ENCODE measurements around the gene RDH13. TPM values are rescaled to one million over a fixed set of nuclear protein-coding genes. Genes with fewer than 3 reads are reported as not detected.
A peak's percentile ranks its signal among the peaks of the same experiment; 100 is the strongest.
"Not testable (repeated sequence)": the region's sequence is repeated elsewhere in the genome, so short reads cannot be mapped to it uniquely, and the experiment has no call there.

The RDH13 gene
- total RNA-seq, 1 donor from 2014 or later, result 47.8 TPM

DNA sequence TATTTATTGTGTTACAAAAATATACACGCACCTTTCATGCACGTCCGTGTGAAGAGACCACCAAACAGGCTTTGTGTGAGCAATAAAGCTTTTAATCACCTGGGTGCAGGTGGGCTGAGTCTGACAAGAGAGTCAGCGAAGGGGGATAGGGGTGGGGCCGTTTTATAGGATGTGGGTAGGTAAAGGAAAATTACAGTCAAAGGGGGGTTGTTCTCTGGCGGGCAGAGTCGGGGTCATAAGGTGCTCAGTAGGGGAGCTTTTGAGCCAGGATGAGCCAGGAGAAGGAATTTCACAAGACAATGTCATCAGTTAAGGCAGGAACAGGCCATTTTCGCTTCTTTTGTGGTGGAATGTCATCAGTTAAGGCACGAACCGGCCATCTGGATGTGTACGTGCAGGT lies 56.2 kb downstream of the RDH13 start:
- ATAC-seq; DNase-seq (ENCODE audit: missing footprints); intact Hi-C loops (cut with DNase I): not testable (repeated sequence)

DNA sequence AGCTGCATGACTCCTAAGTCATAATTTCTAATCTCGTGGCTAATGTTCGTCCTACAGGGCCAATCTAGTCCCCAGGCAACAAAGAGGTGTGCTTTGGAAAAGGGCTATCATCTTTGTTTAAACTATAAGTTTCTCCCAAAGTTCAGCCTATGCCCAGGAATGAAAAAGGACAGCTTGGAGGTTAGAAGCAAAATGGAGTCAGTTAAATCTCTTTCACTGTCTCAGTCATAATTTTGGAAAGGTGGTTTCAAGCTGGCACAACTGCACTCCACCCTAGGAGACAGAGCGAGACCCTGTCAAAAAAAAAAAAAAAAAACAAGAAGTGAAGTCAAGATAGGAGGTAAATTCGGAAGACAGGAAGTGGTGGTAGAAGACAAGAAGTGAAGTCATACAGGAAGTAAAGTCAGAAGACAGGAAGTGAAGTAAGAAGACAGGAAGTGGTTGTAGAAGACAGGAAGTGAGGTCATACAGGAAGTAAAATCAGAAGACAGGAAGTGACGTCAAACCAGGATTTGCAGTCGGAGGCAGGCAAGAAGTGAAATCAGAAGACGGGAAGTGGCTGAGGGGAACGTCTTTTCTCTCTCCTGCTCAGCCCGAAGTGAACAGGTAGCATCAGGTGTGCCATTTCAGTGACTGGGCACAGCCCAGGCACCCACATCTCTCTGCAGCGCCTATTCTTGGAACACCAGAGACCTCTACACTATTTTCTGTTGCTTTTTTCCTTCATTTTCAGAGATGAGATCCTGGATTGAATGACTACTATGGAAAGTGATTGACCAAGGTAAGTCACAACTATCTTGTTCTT lies 57.1 kb downstream of the RDH13 start:
- ATAC-seq (peak; percentile 16), DNase-seq (ENCODE audit: missing footprints) (no peak)
- intact Hi-C loops (cut with DNase I), result no loop called here

- intact Hi-C loops (cut with DNase I), result no loop called here
- ATAC-seq, result no peak
- no peak for DNase-seq (ENCODE audit: missing footprints)
These were observed 62.2 kb downstream of the RDH13 start for GRCh38 chr19:55000761-55001160.

DNA sequence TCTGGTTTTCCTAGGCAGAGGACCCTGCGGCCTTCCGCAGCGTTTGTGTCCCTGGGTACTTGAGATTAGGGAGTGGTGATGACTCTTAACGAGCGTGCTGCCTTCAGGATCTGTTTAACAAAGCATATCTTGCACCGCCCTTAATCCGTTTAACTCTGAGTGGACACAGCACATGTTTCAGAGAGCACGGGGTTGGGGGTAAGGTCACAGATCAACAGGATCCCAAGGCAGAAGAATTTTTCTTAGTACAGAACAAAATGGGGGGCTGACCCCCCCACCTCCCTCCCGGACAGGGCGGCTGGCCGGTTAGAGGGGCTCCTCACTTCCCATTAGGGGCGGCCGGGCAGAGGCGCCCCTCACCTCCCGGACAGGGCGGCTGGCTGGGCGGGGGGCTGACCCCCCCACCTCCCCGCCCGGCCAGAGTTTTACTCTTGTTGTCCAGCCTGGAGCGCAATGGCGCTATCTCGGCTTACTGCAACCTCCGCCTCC lies 64.2 kb downstream of the RDH13 start:
- intact Hi-C loops (cut with DNase I); DNase-seq (ENCODE audit: missing footprints); ATAC-seq: not testable (repeated sequence)

GRCh38 chr19:54995561-54995960 lies 67.4 kb downstream of the RDH13 start:
- DNase-seq (ENCODE audit: missing footprints) (no peak), ATAC-seq (no peak)
- intact Hi-C loops (cut with DNase I), result no loop called here

Other genes starting within 250 kb of the RDH13 start
- not detected for gene KIR3DL1, start 246.7 kb downstream of the RDH13 start, total RNA-seq
- gene KIR2DS4, start 230.5 kb downstream of the RDH13 start, total RNA-seq, result not detected
- gene KIR3DL2, start 212.7 kb downstream of the RDH13 start, total RNA-seq, result not detected
- 0.27 TPM for gene FCAR, start 188.9 kb downstream of the RDH13 start, total RNA-seq
- gene NCR1, start 157.0 kb downstream of the RDH13 start, total RNA-seq, result not detected
- gene NLRP7, start 115.6 kb downstream of the RDH13 start, total RNA-seq, result not detected
- gene NLRP2, start 96.8 kb downstream of the RDH13 start, total RNA-seq, result 0.89 TPM
- 0.49 TPM for gene GP6, start 24.9 kb downstream of the RDH13 start, total RNA-seq
- 1.9 TPM for gene EPS8L1, start 12.7 kb upstream of the RDH13 start, total RNA-seq
- gene PPP1R12C, start 54.5 kb upstream of the RDH13 start, total RNA-seq, result 140 TPM
- 66.0 TPM for gene TNNT1, start 86.1 kb upstream of the RDH13 start, total RNA-seq
- 4,708 TPM for gene TNNI3, start 94.6 kb upstream of the RDH13 start, total RNA-seq
- 0.73 TPM for gene DNAAF3, start 103.5 kb upstream of the RDH13 start, total RNA-seq
- gene SYT5, start 117.1 kb upstream of the RDH13 start, total RNA-seq, result not detected
- gene PTPRH, start 146.4 kb upstream of the RDH13 start, total RNA-seq, result 0.87 TPM
- gene TMEM86B, start 165.6 kb upstream of the RDH13 start, total RNA-seq, result 1.6 TPM
- gene PPP6R1, start 195.9 kb upstream of the RDH13 start, total RNA-seq, result 39.5 TPM
- gene HSPBP1, start 217.0 kb upstream of the RDH13 start, total RNA-seq, result 30.2 TPM
- 2.4 TPM for gene BRSK1, start 220.8 kb upstream of the RDH13 start, total RNA-seq

Data from Right ventricle myocardium inferior (tissue), 1 donor.